ENCODE measurements around the gene MFSD1. TPM values are rescaled to one million over a fixed set of nuclear protein-coding genes. Genes with fewer than 3 reads are reported as not detected.
A peak's percentile ranks its signal among the peaks of the same experiment; 100 is the strongest.

The MFSD1 gene
- total and polyA plus RNA-seq, 9 of the 15 experiments (the other 6 are each of a cell fraction or from before 2014, with no cell fraction given), result 8.7 to 49.5 (median 28.6) TPM

GRCh38 chr3:158775426-158776410 is 26.1 kb upstream of the MFSD1 start:
- H3K27ac ChIP-seq (ENCODE audit: extremely low read depth, low read depth, low read length), result no peak overlapping the region
- no peak for DNase-seq (ENCODE audit: extremely low read depth in 1 of 4, low spot score in 3 of 4)
- H3K9ac ChIP-seq (ENCODE audit: insufficient read depth in 1 of 2, low read depth in 2 of 2, low read length in 2 of 2), result no peak overlapping the region
- H3K9me3 ChIP-seq (replicated peaks; ENCODE audit: control insufficient read depth, insufficient read depth, low read depth, low read length), result no peaks in the 10 kb centered on the region; the same call in 1 of the 2 replicates
- FAIRE-seq, result no peak
- H3K36me3 ChIP-seq (ENCODE audit: control insufficient read depth, insufficient read depth, low read length), result no peaks in the 10 kb centered on the region; the same call in 2 of the 3 replicates
- H2AFZ ChIP-seq (ENCODE audit: low read depth, low read length), result peak overlapping the region; percentile 42; the same call in 1 of the 2 replicates
- H3K4me1 ChIP-seq (replicated peaks in 1 of 2; ENCODE audit: control insufficient read depth in 2 of 2, insufficient read depth in 2 of 2, low read length in 2 of 2), result peaks cover 15 to 40% of the 10 kb centered on the region in 2 experiments; a peak in 4 of 5 replicates
- no peaks in the 10 kb centered on the region for H3K79me2 ChIP-seq (ENCODE audit: control insufficient read depth, insufficient read depth, low read length)
- TF ChIP-seq ZSCAN29 (IDR thresholded peaks at IDR 0.05), result no peak
- peak; percentile 10 for TF ChIP-seq NFYB (IDR thresholded peaks at IDR 0.05; ENCODE audit: extremely low read depth, insufficient read length)
- no peak for TF ChIP-seq TEAD4 (IDR thresholded peaks at IDR 0.05; ENCODE audit: low read length)
- no peak for TF ChIP-seq TEAD4 (CRISPR knock-in tag; IDR thresholded peaks at IDR 0.05; ENCODE audit: borderline replicate concordance)
- CTCF ChIA-PET (ENCODE audit: low intra/inter-chr PET ratio), result no interaction called here
- H3K4me3 ChIP-seq, result no peak overlapping the region
- H3K9me1 ChIP-seq (ENCODE audit: control insufficient read depth, insufficient read depth, low read length), result no peaks in the 10 kb centered on the region
- H3K27me3 ChIP-seq (ENCODE audit: control insufficient read depth in 2 of 2, insufficient read depth in 2 of 2, low read length in 2 of 2), result no peaks in the 10 kb centered on the region
- in situ Hi-C loops (cut with MboI), result loop anchor here (25.0 kb wide), 1 partner anchor 1163 kb away; no protein-coding TSS in a partner anchor
- no TSS peak for BruUV-seq (replicated peaks)
- no peaks in the 10 kb centered on the region for H4K20me1 ChIP-seq (replicated peaks; ENCODE audit: control insufficient read depth, insufficient read depth, low read length)
- intact Hi-C loops (cut with micrococcal nuclease), result no loop called here
- POLR2A ChIA-PET, result no interaction called here
- peak; percentile 67 for ATAC-seq
- H3K4me2 ChIP-seq (ENCODE audit: insufficient read depth, low read length), result no peak overlapping the region
- WGBS (ENCODE audit: insufficient coverage, low coverage, missing lambda C conversion rate), result 72% methylated on average over 3 of the region's 3 CpGs

Data from K562 (cell line).